Smooth muscle cell (in vitro differentiated cells): ENCODE data around the gene GRM7. TPM values are rescaled to one million over a fixed set of nuclear protein-coding genes. Genes with fewer than 3 reads are reported as not detected.

Experiments used
- DNase-seq: peaks from one replicate; lab custom pipeline; 2025; ENCODE audit not compliant: unreplicated experiment; lab: John Stamatoyannopoulos, UW
- H2AFZ ChIP-seq: fragments of 200-600 bp; sonication (generic); 2 replicates; pipeline ENCODE4 v1.6.0; 2016; ENCODE audit warnings: antibody characterized with exemption, low read depth, mild to moderate bottlenecking
- H3F3A ChIP-seq: fragments of 200-600 bp; sonication (generic); 2 replicates; pipeline ENCODE4 v1.6.0; 2017; ENCODE audit warnings: antibody characterized with exemption, low read depth
- H3K27ac ChIP-seq: fragments of 200-600 bp; sonication (generic); 2 replicates; pipeline ENCODE4 v1.5.1; 2016; ENCODE audit warnings: low read depth, mild to moderate bottlenecking
- H3K27me3 ChIP-seq: fragments of 200-600 bp; sonication (generic); 2 replicates; pipeline ENCODE4 v1.6.1; 2016; ENCODE audit warnings: low read depth, mild to moderate bottlenecking
- H3K36me3 ChIP-seq: fragments of 200-600 bp; sonication (generic); 2 replicates; pipeline ENCODE4 v1.5.1; 2016; ENCODE audit warnings: low read depth
- H3K4me1 ChIP-seq: fragments of 200-600 bp; sonication (generic); 2 replicates; pipeline ENCODE4 v1.5.1; 2016; ENCODE audit warnings: low read depth
- H3K4me2 ChIP-seq: fragments of 200-600 bp; sonication (generic); 2 replicates; pipeline ENCODE4 v1.6.0; 2016; ENCODE audit warnings: mild to moderate bottlenecking
- H3K4me3 ChIP-seq: fragments of 200-600 bp; sonication (generic); 2 replicates; pipeline ENCODE4 v1.5.1; 2016; ENCODE audit warnings: mild to moderate bottlenecking
- H3K79me2 ChIP-seq: fragments of 200-600 bp; sonication (generic); 2 replicates; pipeline ENCODE4 v1.6.0; 2016; ENCODE audit warnings: low read depth, mild to moderate bottlenecking
- H3K9ac ChIP-seq: fragments of 200-600 bp; sonication (generic); 2 replicates; pipeline ENCODE4 v1.6.0; 2016; ENCODE audit warnings: low read depth
- H3K9me3 ChIP-seq: fragments of 200-600 bp; sonication (generic); replicated peaks from 2 replicates; pipeline ENCODE4 v1.5.1; 2016; ENCODE audit warnings: low read depth
- H4K20me1 ChIP-seq: fragments of 200-600 bp; sonication (generic); 2 replicates; pipeline ENCODE4 v1.6.0; 2016; ENCODE audit warnings: low read depth
- CTCF ChIP-seq: fragments of 200-600 bp; sonication (generic); IDR thresholded peaks from 2 replicates; pipeline ENCODE4 v1.5.1; 2017; ENCODE audit warnings: borderline replicate concordance, mild to moderate bottlenecking, antibody characterized with exemption; ENCODE audit not compliant: insufficient read depth, poor library complexity, severe bottlenecking
- WGBS: methylation state at CpG from one replicate; pipeline ENCODE4 v1.1.7; 2016; ENCODE audit warnings: low lambda C conversion rate; 5-methylcytosine and 5-hydroxymethylcytosine counted together
- polyA plus RNA-seq: library from polyadenylated mRNA; unstranded; fragments of >200 nt; fragmentation: Nextera tagmentation; extraction: Ambion mirVana; gene quantifications from 2 replicates; pipeline ENCODE4 v1.2.1, GENCODE V29; 2016
- total RNA-seq: library from RNA; depleted of rRNA; stranded (reverse); fragments of >200 nt; gene quantifications from 2 replicates; pipeline ENCODE4 v1.2.3, GENCODE V29; 2014

GRM7 gene
- total and polyA plus RNA-seq, 2 experiments from 2014 or later: not detected

- no peak for TF ChIP-seq CTCF
- Histone ChIP-seq H3K9me3 (no peaks in the 10 kb centered on the region), H3K27me3 (no peaks in the 10 kb centered on the region), H3F3A (no peaks in the 10 kb centered on the region), H3K9ac (no peak overlapping the region), H4K20me1 (no peaks in the 10 kb centered on the region), H3K4me3 (no peak overlapping the region), H2AFZ (no peak overlapping the region), H3K4me2 (no peak overlapping the region), H3K36me3 (no peaks in the 10 kb centered on the region), H3K4me1 (no peaks in the 10 kb centered on the region), H3K27ac (no peak overlapping the region), H3K79me2 (no peaks in the 10 kb centered on the region)
- no peak for DNase-seq
- 59% methylated on average over 1 of the region's 1 CpG for WGBS
These were observed 720.9 kb downstream of the GRM7 start for GRCh38 chr3:7581831-7582230.

DNA sequence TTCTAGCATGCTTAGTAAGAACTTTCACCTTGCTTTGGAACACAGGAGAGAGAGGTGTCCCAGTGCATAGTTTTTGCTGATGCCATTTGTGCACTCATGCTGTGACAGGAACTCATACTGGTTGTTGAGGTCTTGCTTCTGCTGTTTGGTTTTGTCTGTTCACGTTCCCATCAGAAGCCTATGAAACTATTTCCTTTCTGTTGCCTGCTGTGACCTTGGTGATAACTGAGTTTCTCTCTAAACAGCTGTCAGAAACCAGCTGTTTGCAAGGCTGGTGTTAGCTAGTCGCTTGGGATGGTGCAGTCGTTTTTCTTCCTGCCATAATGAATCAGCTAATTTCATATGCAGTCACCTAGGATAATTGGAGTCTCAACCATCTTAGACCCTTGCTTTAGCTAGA is 724.1 kb downstream of the GRM7 start:
- WGBS: 80% methylated on average over 3 of the region's 3 CpGs
- no peak overlapping the region for H2AFZ ChIP-seq
- TF ChIP-seq CTCF: no peak

DNA sequence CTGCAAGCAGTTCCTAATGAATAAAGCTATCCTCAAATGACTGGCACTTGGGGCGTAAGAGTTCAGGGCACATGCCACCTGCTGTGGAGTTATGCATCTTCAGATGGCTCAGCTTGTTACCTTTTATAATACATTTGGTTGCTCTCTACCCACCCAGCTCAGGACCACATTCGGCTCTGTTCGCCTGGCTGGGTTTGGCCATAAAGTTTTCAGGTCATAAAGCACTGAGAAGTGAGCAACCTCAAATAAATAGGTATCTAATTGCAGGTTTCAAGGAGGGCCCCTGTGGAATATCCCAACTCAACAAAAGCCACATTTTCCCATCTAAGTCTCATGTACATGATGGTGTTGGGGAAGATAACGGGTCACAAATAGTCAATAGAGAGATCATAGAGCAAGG is 727.3 kb downstream of the GRM7 start:
- no peak overlapping the region for H2AFZ ChIP-seq
- H3K4me3 ChIP-seq: no peak overlapping the region

More for the DNA sequence above, 724.1 kb downstream of the GRM7 start:
- no peak for DNase-seq
- H3K4me2 ChIP-seq: no peak overlapping the region
- no peaks in the 10 kb centered on the region for H3K4me1 ChIP-seq
- H3K9ac ChIP-seq: no peak overlapping the region
- H3K9me3 ChIP-seq: no peaks in the 10 kb centered on the region
- no peaks in the 10 kb centered on the region for H3K36me3 ChIP-seq
- no peak overlapping the region for H3K4me3 ChIP-seq
- no peaks in the 10 kb centered on the region for H3K27me3 ChIP-seq
- H3K79me2 ChIP-seq: no peaks in the 10 kb centered on the region
- no peak overlapping the region for H3K27ac ChIP-seq
- no peaks in the 10 kb centered on the region for H4K20me1 ChIP-seq
- no peaks in the 10 kb centered on the region for H3F3A ChIP-seq

More for the DNA sequence above, 727.3 kb downstream of the GRM7 start:
- no peak for DNase-seq
- Histone ChIP-seq H3K27ac (no peak overlapping the region), H4K20me1 (no peaks in the 10 kb centered on the region), H3K4me1 (no peaks in the 10 kb centered on the region), H3K79me2 (no peaks in the 10 kb centered on the region), H3F3A (no peaks in the 10 kb centered on the region), H3K27me3 (no peaks in the 10 kb centered on the region), H3K4me2 (no peak overlapping the region), H3K36me3 (no peaks in the 10 kb centered on the region), H3K9ac (no peak overlapping the region), H3K9me3 (no peaks in the 10 kb centered on the region)
- 87% methylated on average over 4 of the region's 4 CpGs for WGBS
- no peak for TF ChIP-seq CTCF
